ENCODE data around the gene NUP35. TPM values are rescaled to one million over a fixed set of nuclear protein-coding genes. Genes with fewer than 3 reads are reported as not detected.

Gene NUP35
- total RNA-seq, 1 donor from 2014 or later, result 10.6 TPM

GRCh38 chr2:183192343-183192742, 68.1 kb downstream of the NUP35 start:
- Mint-ChIP-seq H3K27me3 (ENCODE audit: unreplicated experiment) (no peaks in the 10 kb centered on the region), H3K27ac (ENCODE audit: unreplicated experiment) (no peak overlapping the region), H3K4me3 (ENCODE audit: unreplicated experiment) (no peak overlapping the region), H3K36me3 (ENCODE audit: unreplicated experiment) (peaks cover 8% of the 10 kb centered on the region), H3K9me3 (ENCODE audit: unreplicated experiment) (no peaks in the 10 kb centered on the region), H3K4me1 (ENCODE audit: unreplicated experiment) (no peaks in the 10 kb centered on the region)
- no peak for TF ChIP-seq CTCF (IDR thresholded peaks at IDR 0.05)
- DNase-seq (ENCODE audit: extremely low spot score, unreplicated experiment), result no peak

GRCh38 chr2:183193904-183194303, 69.7 kb downstream of the NUP35 start:
- H3K36me3 Mint-ChIP-seq (ENCODE audit: unreplicated experiment), result peaks cover 8% of the 10 kb centered on the region
- H3K27me3 Mint-ChIP-seq (ENCODE audit: unreplicated experiment), result no peaks in the 10 kb centered on the region
- no peak overlapping the region for H3K27ac Mint-ChIP-seq (ENCODE audit: unreplicated experiment)
- no peak overlapping the region for H3K4me3 Mint-ChIP-seq (ENCODE audit: unreplicated experiment)
- no peak for TF ChIP-seq CTCF (IDR thresholded peaks at IDR 0.05)
- H3K9me3 Mint-ChIP-seq (ENCODE audit: unreplicated experiment), result peaks cover 4% of the 10 kb centered on the region
- H3K4me1 Mint-ChIP-seq (ENCODE audit: unreplicated experiment), result peaks cover 1% of the 10 kb centered on the region
- no peak for DNase-seq (ENCODE audit: extremely low spot score, unreplicated experiment)

- DNase-seq (ENCODE audit: extremely low spot score, unreplicated experiment), result no peak
- H3K4me1 Mint-ChIP-seq (ENCODE audit: unreplicated experiment), result peaks cover 1% of the 10 kb centered on the region
- no peaks in the 10 kb centered on the region for H3K27me3 Mint-ChIP-seq (ENCODE audit: unreplicated experiment)
- no peak for TF ChIP-seq CTCF (IDR thresholded peaks at IDR 0.05)
- no peak overlapping the region for H3K4me3 Mint-ChIP-seq (ENCODE audit: unreplicated experiment)
- no peak overlapping the region for H3K27ac Mint-ChIP-seq (ENCODE audit: unreplicated experiment)
- H3K9me3 Mint-ChIP-seq (ENCODE audit: unreplicated experiment), result peaks cover 5% of the 10 kb centered on the region
- H3K36me3 Mint-ChIP-seq (ENCODE audit: unreplicated experiment), result peaks cover 6% of the 10 kb centered on the region
Measured at GRCh38 chr2:183195397-183195796, 71.2 kb downstream of the NUP35 start.

GRCh38 chr2:183195998-183196409, 71.8 kb downstream of the NUP35 start:
- Mint-ChIP-seq H3K27me3 (ENCODE audit: unreplicated experiment) (no peaks in the 10 kb centered on the region), H3K4me1 (ENCODE audit: unreplicated experiment) (peaks cover 1% of the 10 kb centered on the region), H3K36me3 (ENCODE audit: unreplicated experiment) (peaks cover 6% of the 10 kb centered on the region), H3K9me3 (ENCODE audit: unreplicated experiment) (peaks cover 5% of the 10 kb centered on the region), H3K27ac (ENCODE audit: unreplicated experiment) (no peak overlapping the region), H3K4me3 (ENCODE audit: unreplicated experiment) (no peak overlapping the region)
- DNase-seq (ENCODE audit: extremely low spot score, unreplicated experiment), result no peak
- no peak for TF ChIP-seq CTCF (IDR thresholded peaks at IDR 0.05)

- Mint-ChIP-seq H3K4me3 (ENCODE audit: unreplicated experiment) (no peak overlapping the region), H3K9me3 (ENCODE audit: unreplicated experiment) (peaks cover 7% of the 10 kb centered on the region), H3K27me3 (ENCODE audit: unreplicated experiment) (no peaks in the 10 kb centered on the region), H3K4me1 (ENCODE audit: unreplicated experiment) (peaks cover 4% of the 10 kb centered on the region), H3K27ac (ENCODE audit: unreplicated experiment) (no peak overlapping the region), H3K36me3 (ENCODE audit: unreplicated experiment) (peaks cover 5% of the 10 kb centered on the region)
- no peak for DNase-seq (ENCODE audit: extremely low spot score, unreplicated experiment)
- no peak for TF ChIP-seq CTCF (IDR thresholded peaks at IDR 0.05)
Measured at GRCh38 chr2:183204397-183204796, 80.2 kb downstream of the NUP35 start.

Measured in osteocyte (in vitro differentiated cells).